ENCODE results near the gene CLIC3.

CLIC3 gene

GRCh38 chr9:136969774-136970173, 26.6 kb downstream of the CLIC3 start:
- no peak for TF ChIP-seq CTCF (IDR thresholded peaks at IDR 0.05; ENCODE audit: insufficient read depth, low read depth, low read length, missing control alignments)
- H3K4me3 ChIP-seq (ENCODE audit: low read depth, low read length), result no peak overlapping the region
- no peak for DNase-seq (ENCODE audit: low read depth)

GRCh38 chr9:136969150-136969549, 27.2 kb downstream of the CLIC3 start:
- no peak for DNase-seq (ENCODE audit: low read depth)
- no peak for TF ChIP-seq CTCF (IDR thresholded peaks at IDR 0.05; ENCODE audit: insufficient read depth, low read depth, low read length, missing control alignments)

GRCh38 chr9:136968333-136969127, 27.8 kb downstream of the CLIC3 start:
- no peak for DNase-seq (ENCODE audit: low read depth)
- no peak for TF ChIP-seq CTCF (IDR thresholded peaks at IDR 0.05; ENCODE audit: insufficient read depth, low read depth, low read length, missing control alignments)
- no peak overlapping the region for H3K4me3 ChIP-seq (ENCODE audit: low read depth, low read length)

More at GRCh38 chr9:136969150-136969549, 27.2 kb downstream of the CLIC3 start:
- no peak overlapping the region for H3K4me3 ChIP-seq (ENCODE audit: low read depth, low read length)

GRCh38 chr9:136965771-136966484, 30.4 kb downstream of the CLIC3 start:
- no peak overlapping the region for H3K4me3 ChIP-seq (ENCODE audit: low read depth, low read length)
- peak; percentile 58 for DNase-seq (ENCODE audit: low read depth)
- TF ChIP-seq CTCF (IDR thresholded peaks at IDR 0.05; ENCODE audit: insufficient read depth, low read depth, low read length, missing control alignments), result no peak

GRCh38 chr9:136964833-136965422, 31.4 kb downstream of the CLIC3 start:
- TF ChIP-seq CTCF (IDR thresholded peaks at IDR 0.05; ENCODE audit: insufficient read depth, low read depth, low read length, missing control alignments), result no peak
- H3K4me3 ChIP-seq (ENCODE audit: low read depth, low read length), result no peak overlapping the region
- no peak for DNase-seq (ENCODE audit: low read depth)

GRCh38 chr9:136964171-136964689, 32.1 kb downstream of the CLIC3 start:
- no peak overlapping the region for H3K4me3 ChIP-seq (ENCODE audit: low read depth, low read length)
- TF ChIP-seq CTCF (IDR thresholded peaks at IDR 0.05; ENCODE audit: insufficient read depth, low read depth, low read length, missing control alignments), result no peak
- no peak for DNase-seq (ENCODE audit: low read depth)

Measured in GM12865 (cell line).